Panc1 (cell line): ENCODE results near the gene SHLD1.

Experiments
- POLR2AphosphoS5 ChIP-seq: IDR thresholded peaks from 2 replicates; pipeline ENCODE4 v1.6.1; 2012; ENCODE audit warnings: mild to moderate bottlenecking, low read depth, low read length, moderate library complexity
- TCF7L2 ChIP-seq: IDR thresholded peaks from 2 replicates; pipeline ENCODE4 v1.6.1; 2011; ENCODE audit warnings: mild to moderate bottlenecking, low read depth, low read length, inconsistent platforms
- TF ChIP-seq, protein P1 (sequence below): fragments of 450-650 bp; IDR thresholded peaks from 2 replicates; pipeline ENCODE4 v1.5.1; 2017; ENCODE audit warnings: mild to moderate bottlenecking

DNA sequence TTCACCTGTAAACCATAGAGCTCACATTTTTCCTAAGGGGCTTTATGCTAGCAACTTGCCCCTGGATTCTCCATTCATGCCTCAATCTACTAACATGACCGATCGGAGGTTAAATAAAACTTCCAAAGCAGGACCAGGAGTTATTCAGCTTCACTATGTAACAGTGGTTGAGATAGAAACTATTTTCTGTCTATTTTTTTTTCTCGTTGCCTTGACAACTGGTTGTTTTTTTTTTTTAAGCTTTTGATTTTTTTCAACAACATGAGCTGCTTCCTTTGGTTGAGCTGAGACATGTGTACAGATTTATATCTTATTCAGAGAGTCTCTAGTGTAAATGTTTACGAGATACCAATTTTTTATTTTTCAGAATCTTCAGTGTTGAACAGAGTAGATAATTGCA lies 85.7 kb downstream of the SHLD1 start:
- TF ChIP-seq, protein P1, sequence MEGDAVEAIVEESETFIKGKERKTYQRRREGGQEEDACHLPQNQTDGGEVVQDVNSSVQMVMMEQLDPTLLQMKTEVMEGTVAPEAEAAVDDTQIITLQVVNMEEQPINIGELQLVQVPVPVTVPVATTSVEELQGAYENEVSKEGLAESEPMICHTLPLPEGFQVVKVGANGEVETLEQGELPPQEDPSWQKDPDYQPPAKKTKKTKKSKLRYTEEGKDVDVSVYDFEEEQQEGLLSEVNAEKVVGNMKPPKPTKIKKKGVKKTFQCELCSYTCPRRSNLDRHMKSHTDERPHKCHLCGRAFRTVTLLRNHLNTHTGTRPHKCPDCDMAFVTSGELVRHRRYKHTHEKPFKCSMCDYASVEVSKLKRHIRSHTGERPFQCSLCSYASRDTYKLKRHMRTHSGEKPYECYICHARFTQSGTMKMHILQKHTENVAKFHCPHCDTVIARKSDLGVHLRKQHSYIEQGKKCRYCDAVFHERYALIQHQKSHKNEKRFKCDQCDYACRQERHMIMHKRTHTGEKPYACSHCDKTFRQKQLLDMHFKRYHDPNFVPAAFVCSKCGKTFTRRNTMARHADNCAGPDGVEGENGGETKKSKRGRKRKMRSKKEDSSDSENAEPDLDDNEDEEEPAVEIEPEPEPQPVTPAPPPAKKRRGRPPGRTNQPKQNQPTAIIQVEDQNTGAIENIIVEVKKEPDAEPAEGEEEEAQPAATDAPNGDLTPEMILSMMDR, result no peak
- TF ChIP-seq TCF7L2, result no peak
- no peak for TF ChIP-seq POLR2AphosphoS5
